Spleen (tissue), 7 donors: Measurements from ENCODE around the gene PPP2R5C.

Experiments
- CTCF ChIP-seq, 11 experiments: fragments of 200-600 bp in 7 of 11; fragments of 450-650 bp in 4 of 11; sonication (generic) in 4 of 11; IDR thresholded peaks in 8 of 11; conservative IDR thresholded peaks in 3 of 11; 1 replicate in 7 of 11; 2 replicates in 4 of 11; pipeline versions ENCODE4 v1.4.0 to v1.8.0; 2016 to 2021; ENCODE audit warnings: antibody characterized with exemption in 11 of 11, inconsistent platforms in 4 of 11, mild to moderate bottlenecking in 1 of 11
- POLR2A ChIP-seq, 3 donors: fragments of 450-650 bp; IDR thresholded peaks; one replicate each; pipeline ENCODE4 v1.5.1; 2017; ENCODE audit warnings: antibody characterized with exemption in 3 of 3, mild to moderate bottlenecking in 1 of 3
- donor health status: DM: no; HTN: no; CAD: no; lungs with moderate emphysema.
- donor health status: DM: no; HTN: no; CAD: no.
- donor health status: DM: no; HTN: no; CAD: no.

GRCh38 chr14:101844219-101844618 is 82.7 kb downstream of the PPP2R5C start:
- no peak for TF ChIP-seq POLR2A (IDR thresholded peaks at IDR 0.05)
- TF ChIP-seq CTCF (IDR thresholded peaks at IDR 0.05 in 8 of 11, conservative IDR thresholded peaks at IDR 0.05 in 3 of 11): no peak
